ENCODE data around the gene DNLZ.

DNA sequence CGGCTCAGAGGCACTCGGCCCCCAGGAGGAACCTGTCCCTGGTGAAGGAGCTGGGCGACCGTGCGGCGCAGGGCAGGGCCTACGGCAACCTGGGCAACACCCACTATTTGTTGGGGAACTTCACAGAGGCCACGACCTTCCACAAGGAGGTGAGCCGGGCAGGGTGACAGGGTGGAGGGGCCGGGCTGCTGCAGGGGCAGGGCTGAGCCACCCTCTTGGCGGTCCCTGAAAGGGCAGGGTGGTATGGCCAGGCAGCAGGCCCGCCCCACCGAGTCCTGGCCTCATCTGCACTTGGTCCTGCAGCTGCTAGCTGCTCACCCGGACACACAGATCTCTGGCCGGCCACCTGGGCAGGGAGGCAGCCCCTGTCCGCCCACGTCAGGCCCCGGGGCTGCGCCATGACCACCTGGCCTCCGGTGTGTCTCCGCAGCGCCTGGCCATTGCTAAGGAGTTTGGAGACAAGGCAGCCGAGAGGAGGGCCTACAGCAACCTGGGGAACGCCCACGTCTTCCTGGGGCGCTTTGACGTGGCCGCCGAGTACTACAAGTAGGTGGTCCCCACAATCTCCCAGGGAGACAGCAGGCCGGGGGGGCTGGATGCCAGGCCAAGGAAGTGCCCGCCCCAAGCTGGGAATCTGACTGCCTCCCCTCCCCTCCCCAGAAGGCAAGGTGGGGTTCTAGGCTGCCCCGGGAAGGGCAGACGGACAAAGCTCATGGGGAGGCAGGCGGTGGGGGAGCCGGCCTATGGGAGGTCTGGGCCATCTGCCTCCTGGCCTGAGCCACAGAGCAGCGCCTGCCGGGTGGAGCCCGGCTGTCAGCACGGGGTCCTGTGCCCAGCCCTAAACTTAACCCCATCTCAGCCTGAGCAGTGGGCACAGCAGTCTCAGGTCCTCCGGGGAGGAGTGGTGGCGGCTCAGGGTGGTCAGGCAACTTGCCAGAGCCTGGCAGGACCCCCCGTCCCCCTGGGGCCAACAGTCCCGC, 25.8 kb downstream of the DNLZ start:
- TF ChIP-seq, protein P1, sequence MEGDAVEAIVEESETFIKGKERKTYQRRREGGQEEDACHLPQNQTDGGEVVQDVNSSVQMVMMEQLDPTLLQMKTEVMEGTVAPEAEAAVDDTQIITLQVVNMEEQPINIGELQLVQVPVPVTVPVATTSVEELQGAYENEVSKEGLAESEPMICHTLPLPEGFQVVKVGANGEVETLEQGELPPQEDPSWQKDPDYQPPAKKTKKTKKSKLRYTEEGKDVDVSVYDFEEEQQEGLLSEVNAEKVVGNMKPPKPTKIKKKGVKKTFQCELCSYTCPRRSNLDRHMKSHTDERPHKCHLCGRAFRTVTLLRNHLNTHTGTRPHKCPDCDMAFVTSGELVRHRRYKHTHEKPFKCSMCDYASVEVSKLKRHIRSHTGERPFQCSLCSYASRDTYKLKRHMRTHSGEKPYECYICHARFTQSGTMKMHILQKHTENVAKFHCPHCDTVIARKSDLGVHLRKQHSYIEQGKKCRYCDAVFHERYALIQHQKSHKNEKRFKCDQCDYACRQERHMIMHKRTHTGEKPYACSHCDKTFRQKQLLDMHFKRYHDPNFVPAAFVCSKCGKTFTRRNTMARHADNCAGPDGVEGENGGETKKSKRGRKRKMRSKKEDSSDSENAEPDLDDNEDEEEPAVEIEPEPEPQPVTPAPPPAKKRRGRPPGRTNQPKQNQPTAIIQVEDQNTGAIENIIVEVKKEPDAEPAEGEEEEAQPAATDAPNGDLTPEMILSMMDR (IDR thresholded peaks at IDR 0.05; ENCODE audit: insufficient read depth, low read length, poor library complexity, severe bottlenecking) = no peak
- no peak for TF ChIP-seq EZH2phosphoT487 (conservative IDR thresholded peaks at IDR 0.05; ENCODE audit: low read length)
